ENCODE results near the gene CTNND2. TPM values are rescaled to one million over a fixed set of nuclear protein-coding genes. Genes with fewer than 3 reads are reported as not detected.

CTNND2 gene
- total and polyA plus RNA-seq, 9 of the 15 experiments (the other 6 are each of a cell fraction or from before 2014, with no cell fraction given): 0.03 to 0.35 TPM; not detected in 7

DNA sequence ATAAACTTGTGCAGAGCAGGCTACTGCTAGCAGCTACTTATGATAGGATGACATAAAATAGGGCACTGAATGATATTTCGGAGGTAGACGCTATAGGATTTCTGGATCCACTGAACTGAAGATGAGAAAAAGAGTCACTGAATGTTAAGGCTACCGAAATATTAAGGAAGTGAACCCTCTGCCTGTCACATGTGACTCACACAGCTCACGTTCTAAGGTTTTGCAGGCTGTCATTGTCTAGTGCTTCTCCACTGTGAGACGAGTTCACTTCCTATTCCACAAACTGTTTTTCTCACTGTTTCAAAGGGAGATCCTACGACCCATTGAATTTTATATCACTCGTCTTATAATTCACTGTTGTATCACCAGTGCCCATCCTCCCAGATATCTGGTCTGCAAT lies 100.8 kb downstream of the CTNND2 start:
- Histone ChIP-seq H3K4me3 (no peak overlapping the region), H3K9ac (ENCODE audit: insufficient read depth in 1 of 2, low read depth in 2 of 2, low read length in 2 of 2) (no peak overlapping the region), H3K27me3 (ENCODE audit: control insufficient read depth in 2 of 2, insufficient read depth in 2 of 2, low read length in 2 of 2) (no peaks in the 10 kb centered on the region), H3K4me2 (ENCODE audit: insufficient read depth, low read length) (no peak overlapping the region), H3K79me2 (ENCODE audit: control insufficient read depth, insufficient read depth, low read length) (no peaks in the 10 kb centered on the region), H3K27ac (ENCODE audit: extremely low read depth, low read depth, low read length) (no peak overlapping the region), H2AFZ (ENCODE audit: low read depth, low read length) (no peak overlapping the region), H3K36me3 (ENCODE audit: control insufficient read depth, insufficient read depth, low read length) (no peaks in the 10 kb centered on the region), H4K20me1 (replicated peaks; ENCODE audit: control insufficient read depth, insufficient read depth, low read length) (no peaks in the 10 kb centered on the region), H3K4me1 (replicated peaks in 1 of 2; ENCODE audit: control insufficient read depth in 2 of 2, insufficient read depth in 2 of 2, low read length in 2 of 2) (no peaks in the 10 kb centered on the region), H3K9me1 (ENCODE audit: control insufficient read depth, insufficient read depth, low read length) (no peaks in the 10 kb centered on the region), H3K9me3 (replicated peaks; ENCODE audit: control insufficient read depth, insufficient read depth, low read depth, low read length) (no peaks in the 10 kb centered on the region; the same call in 1 of the 2 replicates)
- no peak for FAIRE-seq
- intact Hi-C loops (cut with micrococcal nuclease) (no loop called here), in situ Hi-C loops (cut with MboI) (no loop called here)
- TF ChIP-seq SAFB2 (IDR thresholded peaks at IDR 0.05; ENCODE audit: borderline replicate concordance, low read depth, low read length, severe bottlenecking) (no peak), HBP1 (CRISPR knock-in tag; IDR thresholded peaks at IDR 0.05) (no peak), TBP (optimal IDR thresholded peaks at IDR 0.05; ENCODE audit: low read depth, low read length) (no peak), MAFG (tag; conservative IDR thresholded peaks at IDR 0.05) (no peak), HNRNPL (IDR thresholded peaks at IDR 0.05; ENCODE audit: low read depth, low read length) (no peak), KDM5B (IDR thresholded peaks at IDR 0.05; ENCODE audit: insufficient replicate concordance, low read depth, low read length) (no peak), DDX20 (tag; IDR thresholded peaks at IDR 0.05; ENCODE audit: low read depth) (no peak), MXI1 (IDR thresholded peaks at IDR 0.05; ENCODE audit: low read depth, low read length) (no peak), ZBTB5 (IDR thresholded peaks at IDR 0.05) (no peak), MYBL2 (IDR thresholded peaks at IDR 0.05; ENCODE audit: low read depth) (no peak), MYBL2 (CRISPR knock-in tag; IDR thresholded peaks at IDR 0.05; ENCODE audit: borderline replicate concordance) (no peak)
- TF ChIP-seq, protein P1, sequence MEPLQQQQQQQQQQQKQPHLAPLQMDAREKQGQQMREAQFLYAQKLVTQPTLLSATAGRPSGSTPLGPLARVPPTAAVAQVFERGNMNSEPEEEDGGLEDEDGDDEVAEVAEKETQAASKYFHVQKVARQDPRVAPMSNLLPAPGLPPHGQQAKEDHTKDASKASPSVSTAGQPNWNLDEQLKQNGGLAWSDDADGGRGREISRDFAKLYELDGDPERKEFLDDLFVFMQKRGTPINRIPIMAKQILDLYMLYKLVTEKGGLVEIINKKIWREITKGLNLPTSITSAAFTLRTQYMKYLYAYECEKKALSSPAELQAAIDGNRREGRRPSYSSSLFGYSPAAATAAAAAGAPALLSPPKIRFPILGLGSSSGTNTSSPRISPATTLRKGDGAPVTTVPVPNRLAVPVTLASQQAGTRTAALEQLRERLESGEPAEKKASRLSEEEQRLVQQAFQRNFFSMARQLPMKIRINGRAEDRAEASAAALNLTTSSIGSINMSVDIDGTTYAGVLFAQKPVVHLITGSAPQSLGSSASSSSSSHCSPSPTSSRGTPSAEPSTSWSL (CRISPR knock-in tag; IDR thresholded peaks at IDR 0.05; ENCODE audit: borderline replicate concordance): no peak
- TF ChIP-seq, protein P2, sequence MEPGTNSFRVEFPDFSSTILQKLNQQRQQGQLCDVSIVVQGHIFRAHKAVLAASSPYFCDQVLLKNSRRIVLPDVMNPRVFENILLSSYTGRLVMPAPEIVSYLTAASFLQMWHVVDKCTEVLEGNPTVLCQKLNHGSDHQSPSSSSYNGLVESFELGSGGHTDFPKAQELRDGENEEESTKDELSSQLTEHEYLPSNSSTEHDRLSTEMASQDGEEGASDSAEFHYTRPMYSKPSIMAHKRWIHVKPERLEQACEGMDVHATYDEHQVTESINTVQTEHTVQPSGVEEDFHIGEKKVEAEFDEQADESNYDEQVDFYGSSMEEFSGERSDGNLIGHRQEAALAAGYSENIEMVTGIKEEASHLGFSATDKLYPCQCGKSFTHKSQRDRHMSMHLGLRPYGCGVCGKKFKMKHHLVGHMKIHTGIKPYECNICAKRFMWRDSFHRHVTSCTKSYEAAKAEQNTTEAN (CRISPR knock-in tag; IDR thresholded peaks at IDR 0.05): no peak
- no peak for ATAC-seq
- POLR2A ChIA-PET: no interaction called here
- 2% methylated on average over 7 of the region's 7 CpGs for WGBS (ENCODE audit: insufficient coverage, low coverage, missing lambda C conversion rate)
- CTCF ChIA-PET (ENCODE audit: low intra/inter-chr PET ratio): no interaction called here
- no peak for DNase-seq (ENCODE audit: extremely low read depth in 1 of 4, low spot score in 3 of 4)
- BruUV-seq (replicated peaks): no TSS peak

All from K562 (cell line).